Breast epithelium (tissue), 3 donors: ENCODE measurements around the gene DPH5.

Experiments
- CTCF ChIP-seq, 3 donors: fragments of 450-650 bp; IDR thresholded peaks; one replicate each; pipeline ENCODE4 v1.5.1; 2016 to 2017; ENCODE audit warnings: antibody characterized with exemption in 3 of 3, mild to moderate bottlenecking in 3 of 3, moderate library complexity in 3 of 3
- POLR2A ChIP-seq: fragments of 450-650 bp; IDR thresholded peaks from one replicate; pipeline ENCODE4 v1.6.1; 2016; ENCODE audit warnings: antibody characterized with exemption, mild to moderate bottlenecking, moderate library complexity

GRCh38 chr1:100968621-100969020 lies 57.0 kb downstream of the DPH5 start:
- TF ChIP-seq CTCF (IDR thresholded peaks at IDR 0.05) (no peak), POLR2A (no peak)
